HCEC 1CT (cell line): ENCODE measurements around the gene ATXN1.
A peak's percentile ranks its signal among the peaks of the same experiment; 100 is the strongest.

Source experiments
- DNase-seq: peaks from one replicate; pipeline ENCODE4 v3.0.0-alpha.2; 2017

The ATXN1 gene

GRCh38 chr6:16696496-16696895 lies 64.8 kb downstream of the ATXN1 start:
- no peak for DNase-seq

- DNase-seq, result no peak
Measured at GRCh38 chr6:16694781-16695578, 66.3 kb downstream of the ATXN1 start.

- DNase-seq, result no peak
Measured at GRCh38 chr6:16691324-16691723, 69.9 kb downstream of the ATXN1 start.

GRCh38 chr6:16690608-16691142 lies 70.6 kb downstream of the ATXN1 start:
- DNase-seq, result no peak

GRCh38 chr6:16689788-16690607 lies 71.3 kb downstream of the ATXN1 start:
- no peak for DNase-seq

GRCh38 chr6:16688984-16689636 lies 72.2 kb downstream of the ATXN1 start:
- peak; percentile 82 for DNase-seq

GRCh38 chr6:16688436-16688835 lies 72.8 kb downstream of the ATXN1 start:
- DNase-seq, result no peak

- DNase-seq, result no peak
Measured at GRCh38 chr6:16687045-16687444, 74.2 kb downstream of the ATXN1 start.

GRCh38 chr6:16684896-16685554 lies 76.2 kb downstream of the ATXN1 start:
- DNase-seq, result peak; percentile 39

- DNase-seq, result peak; percentile 40
Measured at GRCh38 chr6:16684195-16684689, 77.0 kb downstream of the ATXN1 start.

GRCh38 chr6:16683641-16684194 lies 77.5 kb downstream of the ATXN1 start:
- peak; percentile 68 for DNase-seq

- peak; percentile 96 for DNase-seq
Measured at GRCh38 chr6:16681260-16681873, 79.9 kb downstream of the ATXN1 start.

GRCh38 chr6:16679050-16679449 lies 82.2 kb downstream of the ATXN1 start:
- DNase-seq, result no peak

- no peak for DNase-seq
Measured at GRCh38 chr6:16677458-16677857, 83.8 kb downstream of the ATXN1 start.

- peak; percentile 73 for DNase-seq
Measured at GRCh38 chr6:16676978-16677377, 84.3 kb downstream of the ATXN1 start.

- no peak for DNase-seq
Measured at GRCh38 chr6:16676376-16676775, 84.9 kb downstream of the ATXN1 start.

GRCh38 chr6:16674801-16675392 lies 86.4 kb downstream of the ATXN1 start:
- DNase-seq, result peak; percentile 48

- DNase-seq, result no peak
Measured at GRCh38 chr6:16673011-16673797, 88.1 kb downstream of the ATXN1 start.

- DNase-seq, result no peak
Measured at GRCh38 chr6:16671302-16672289, 89.7 kb downstream of the ATXN1 start.
